H7 (cell line): Measurements from ENCODE around the gene TENM4. TPM values are rescaled to one million over a fixed set of nuclear protein-coding genes. Genes with fewer than 3 reads are reported as not detected.
A peak's percentile ranks its signal among the peaks of the same experiment; 100 is the strongest.

Experiments used
- DNase-seq: peaks from one replicate; pipeline ENCODE4 v3.0.0; 2012
- H3K27me3 ChIP-seq: 2 replicates; pipeline ENCODE4 v1.6.0; 2011; ENCODE audit warnings: mild to moderate bottlenecking, low read length; ENCODE audit not compliant: control insufficient read depth, insufficient read depth
- H3K36me3 ChIP-seq: replicated peaks from 2 replicates; pipeline ENCODE4 v1.5.1; 2011; ENCODE audit warnings: low read length; ENCODE audit not compliant: control insufficient read depth, insufficient read depth
- H3K4me3 ChIP-seq: 2 replicates; pipeline ENCODE4 v1.5.1; 2011; ENCODE audit warnings: low read depth, mild to moderate bottlenecking, control low read depth, low read length, moderate library complexity; ENCODE audit not compliant: insufficient read depth
- total RNA-seq: library from RNA; depleted of rRNA; stranded (reverse); fragments of >200 nt; shearing (Covaris generic); gene quantifications from 2 replicates; pipeline ENCODE4 v1.2.3, GENCODE V29; 2014

The TENM4 gene
- total RNA-seq, 1 experiment from 2014 or later: 29.6 TPM

GRCh38 chr11:78949976-78950690 lies 490.7 kb downstream of the TENM4 start:
- H3K4me3 ChIP-seq: no peak overlapping the region
- DNase-seq: no peak
- H3K27me3 ChIP-seq: no peaks in the 10 kb centered on the region
- H3K36me3 ChIP-seq: no peaks in the 10 kb centered on the region

GRCh38 chr11:78946945-78947902 lies 493.6 kb downstream of the TENM4 start:
- no peak for DNase-seq
- Histone ChIP-seq H3K4me3 (no peak overlapping the region), H3K27me3 (no peaks in the 10 kb centered on the region), H3K36me3 (no peaks in the 10 kb centered on the region)

GRCh38 chr11:78943841-78944240 lies 497.0 kb downstream of the TENM4 start:
- H3K36me3 ChIP-seq: no peaks in the 10 kb centered on the region
- DNase-seq: no peak
- H3K27me3 ChIP-seq: no peaks in the 10 kb centered on the region
- H3K4me3 ChIP-seq: no peak overlapping the region

GRCh38 chr11:78943154-78943553 lies 497.7 kb downstream of the TENM4 start:
- Histone ChIP-seq H3K36me3 (no peaks in the 10 kb centered on the region), H3K27me3 (no peaks in the 10 kb centered on the region), H3K4me3 (no peak overlapping the region)
- DNase-seq: no peak

GRCh38 chr11:78941226-78941851 lies 499.5 kb downstream of the TENM4 start:
- Histone ChIP-seq H3K36me3 (no peaks in the 10 kb centered on the region), H3K4me3 (no peak overlapping the region), H3K27me3 (no peaks in the 10 kb centered on the region)
- DNase-seq: peak; percentile 30

GRCh38 chr11:78940500-78941225 lies 500.2 kb downstream of the TENM4 start:
- Histone ChIP-seq H3K27me3 (no peaks in the 10 kb centered on the region), H3K4me3 (no peak overlapping the region), H3K36me3 (no peaks in the 10 kb centered on the region)
- DNase-seq: peak; percentile 79

GRCh38 chr11:78938971-78939370 lies 501.9 kb downstream of the TENM4 start:
- no peaks in the 10 kb centered on the region for H3K27me3 ChIP-seq
- no peak for DNase-seq

GRCh38 chr11:78938036-78938435 lies 502.8 kb downstream of the TENM4 start:
- DNase-seq: no peak
- Histone ChIP-seq H3K27me3 (no peaks in the 10 kb centered on the region), H3K36me3 (no peaks in the 10 kb centered on the region), H3K4me3 (no peak overlapping the region)

More at GRCh38 chr11:78938971-78939370, 501.9 kb downstream of the TENM4 start:
- Histone ChIP-seq H3K36me3 (no peaks in the 10 kb centered on the region), H3K4me3 (no peak overlapping the region)

- Histone ChIP-seq H3K27me3 (peaks cover 12% of the 10 kb centered on the region), H3K4me3 (no peak overlapping the region), H3K36me3 (no peaks in the 10 kb centered on the region)
- DNase-seq: no peak
Observed at GRCh38 chr11:78935398-78936068, 505.3 kb downstream of the TENM4 start.

GRCh38 chr11:78933350-78933749 lies 507.5 kb downstream of the TENM4 start:
- DNase-seq: no peak
- Histone ChIP-seq H3K4me3 (no peak overlapping the region), H3K27me3 (peaks cover 27% of the 10 kb centered on the region), H3K36me3 (no peaks in the 10 kb centered on the region)

- H3K36me3 ChIP-seq: no peaks in the 10 kb centered on the region
- DNase-seq: no peak
- H3K27me3 ChIP-seq: peaks cover 33% of the 10 kb centered on the region
- H3K4me3 ChIP-seq: no peak overlapping the region
Observed at GRCh38 chr11:78932757-78933156, 508.1 kb downstream of the TENM4 start.

- Histone ChIP-seq H3K36me3 (no peaks in the 10 kb centered on the region), H3K4me3 (no peak overlapping the region), H3K27me3 (peaks cover 37% of the 10 kb centered on the region)
- DNase-seq: no peak
Observed at GRCh38 chr11:78931891-78932290, 508.9 kb downstream of the TENM4 start.

GRCh38 chr11:78930810-78931523 lies 509.9 kb downstream of the TENM4 start:
- Histone ChIP-seq H3K4me3 (no peak overlapping the region), H3K36me3 (no peaks in the 10 kb centered on the region), H3K27me3 (peaks cover 37% of the 10 kb centered on the region)
- DNase-seq: no peak
